K562 (cell line): ENCODE results near the gene KMT5B. TPM values are rescaled to one million over a fixed set of nuclear protein-coding genes. Genes with fewer than 3 reads are reported as not detected.
A peak's percentile ranks its signal among the peaks of the same experiment; 100 is the strongest.

Source experiments
- FOXK2 ChIP-seq, 2 experiments: fragments of 450-650 bp; IDR thresholded peaks in 1 of 2; conservative IDR thresholded peaks in 1 of 2; 2 replicates each; pipeline ENCODE4 v1.6.1; 2016; ENCODE audit warnings: low read depth in 2 of 2, mild to moderate bottlenecking in 1 of 2
- MYNN ChIP-seq, 2 experiments: sonication (generic); formaldehyde crosslinking in 1 of 2; IDR thresholded peaks; 2 replicates each; pipeline versions ENCODE4 v1.5.0 to v1.6.1; 2016 to 2020; ENCODE audit warnings: antibody characterized with exemption in 1 of 2, missing genetic modification reagents in 1 of 2
- SMARCA4 ChIP-seq: fragments of 450-650 bp; IDR thresholded peaks from 2 replicates; pipeline ENCODE4 v1.6.1; 2016
- polyA plus RNA-seq, 8 experiments: library from polyadenylated mRNA; depleted of rRNA in 4 of 8; stranded (reverse) in 5 of 8; unstranded in 3 of 8; fragments of >200 nt; fragmentation: Nextera tagmentation in 2 of 8; fragmentation: Illumina TruSeq in 1 of 8; extraction: Ambion mirVana in 2 of 8; extraction: Trizol in 1 of 8; gene quantifications; 2 replicates each; pipeline versions ENCODE4 v1.2.1 to v1.2.3, GENCODE V29; 2011 to 2014; ENCODE audit warnings: inconsistent platforms in 1 of 8, missing spikeins in 1 of 8
- total RNA-seq, 7 experiments: library from RNA; depleted of rRNA in 6 of 7; stranded (reverse); fragments of >200 nt in 6 of 7; fragmentation: Illumina TruSeq in 2 of 7; extraction: Trizol in 2 of 7; gene quantifications; 2 replicates each; pipeline versions ENCODE4 v1.2.1 to v1.2.3, GENCODE V29; 2011 to 2021; ENCODE audit warnings: low replicate concordance in 1 of 7
- TF ChIP-seq, protein P1 (sequence below), 2 experiments: fragments of 450-650 bp; conservative IDR thresholded peaks; 2 replicates each; pipeline ENCODE4 v1.6.1; 2017; ENCODE audit warnings: mild to moderate bottlenecking in 2 of 2, moderate library complexity in 2 of 2
- TF ChIP-seq, protein P2 (sequence below), 2 experiments: fragments of 250-450 bp in 1 of 2; fragments of 450-650 bp in 1 of 2; sonication (Bioruptor Pico) in 1 of 2; IDR thresholded peaks; 2 replicates each; pipeline versions ENCODE4 v1.6.1 to v1.8.0; 2016 to 2021; ENCODE audit warnings: mild to moderate bottlenecking in 2 of 2, moderate library complexity in 2 of 2, missing compliant biosample characterization in 1 of 2, missing genetic modification characterization in 1 of 2
- TF ChIP-seq, protein P3 (sequence below): sonication (generic); formaldehyde crosslinking; IDR thresholded peaks from 2 replicates; pipeline ENCODE4 v1.8.1; 2023; ENCODE audit warnings: mild to moderate bottlenecking, missing genetic modification reagents
- TF ChIP-seq, protein P4 (sequence below): fragments of 450-650 bp; IDR thresholded peaks from 2 replicates; pipeline ENCODE4 v1.6.1; 2017; ENCODE audit warnings: antibody characterized with exemption, mild to moderate bottlenecking
- TF ChIP-seq, protein P5 (sequence below): fragments of 450-650 bp; IDR thresholded peaks from 2 replicates; pipeline ENCODE4 v1.6.1; 2018; ENCODE audit not compliant: partially characterized antibody

Gene KMT5B
- total and polyA plus RNA-seq, 9 of the 15 experiments (the other 6 are each of a cell fraction or from before 2014, with no cell fraction given), result 7.3 to 27.3 (median 20.9) TPM

DNA sequence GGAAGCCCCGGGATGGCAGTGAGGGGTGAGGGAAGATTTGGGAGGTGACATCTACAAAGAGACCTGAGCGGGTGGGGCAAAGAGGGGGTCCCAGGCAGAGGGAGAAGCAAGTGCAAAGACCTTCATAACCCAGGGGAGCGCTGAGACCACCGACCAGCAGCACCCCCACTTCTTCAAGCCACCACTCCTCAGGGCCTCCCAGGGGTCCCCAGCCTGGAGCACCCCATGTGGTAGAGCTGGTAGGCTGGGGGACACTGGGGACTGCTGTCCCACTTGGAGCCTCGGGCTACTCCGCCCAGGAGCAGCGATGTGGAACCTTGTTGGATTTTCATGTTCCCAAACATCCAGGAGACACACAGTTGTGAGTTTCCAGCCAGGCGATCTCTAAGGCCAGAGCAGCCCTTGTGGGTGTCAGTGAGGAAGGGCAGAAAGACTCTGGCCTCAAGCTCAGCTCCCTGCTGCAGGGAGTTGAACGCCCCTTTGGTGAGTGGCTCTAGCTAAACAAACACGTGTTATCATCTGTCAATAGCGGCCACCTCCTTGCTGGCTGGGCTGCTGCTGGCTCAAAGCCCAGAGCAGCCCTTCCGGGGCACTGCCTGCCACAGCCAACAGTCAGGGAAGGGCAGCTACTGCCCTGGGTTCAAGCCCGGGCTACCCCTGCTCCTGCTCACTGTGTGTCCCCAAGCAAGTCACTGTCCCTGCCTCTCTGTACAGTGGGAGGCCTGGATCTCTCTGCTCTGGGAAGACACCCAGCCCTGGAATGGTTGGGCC lies 66.2 kb downstream of the KMT5B start (continued):
- TF ChIP-seq, protein P1, sequence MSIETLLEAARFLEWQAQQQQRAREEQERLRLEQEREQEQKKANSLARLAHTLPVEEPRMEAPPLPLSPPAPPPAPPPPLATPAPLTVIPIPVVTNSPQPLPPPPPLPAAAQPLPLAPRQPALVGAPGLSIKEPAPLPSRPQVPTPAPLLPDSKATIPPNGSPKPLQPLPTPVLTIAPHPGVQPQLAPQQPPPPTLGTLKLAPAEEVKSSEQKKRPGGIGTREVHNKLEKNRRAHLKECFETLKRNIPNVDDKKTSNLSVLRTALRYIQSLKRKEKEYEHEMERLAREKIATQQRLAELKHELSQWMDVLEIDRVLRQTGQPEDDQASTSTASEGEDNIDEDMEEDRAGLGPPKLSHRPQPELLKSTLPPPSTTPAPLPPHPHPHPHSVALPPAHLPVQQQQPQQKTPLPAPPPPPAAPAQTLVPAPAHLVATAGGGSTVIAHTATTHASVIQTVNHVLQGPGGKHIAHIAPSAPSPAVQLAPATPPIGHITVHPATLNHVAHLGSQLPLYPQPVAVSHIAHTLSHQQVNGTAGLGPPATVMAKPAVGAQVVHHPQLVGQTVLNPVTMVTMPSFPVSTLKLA (conservative IDR thresholded peaks at IDR 0.05), result peak; percentile 84 to 90; a peak in 3 of 4 replicates
- TF ChIP-seq, protein P2, sequence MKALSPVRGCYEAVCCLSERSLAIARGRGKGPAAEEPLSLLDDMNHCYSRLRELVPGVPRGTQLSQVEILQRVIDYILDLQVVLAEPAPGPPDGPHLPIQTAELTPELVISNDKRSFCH (CRISPR knock-in tag; IDR thresholded peaks at IDR 0.05), result no peak
- TF ChIP-seq, protein P2 (tag; IDR thresholded peaks at IDR 0.05), result peak; percentile 23; the same call in 1 of the 2 replicates
- TF ChIP-seq, protein P3, sequence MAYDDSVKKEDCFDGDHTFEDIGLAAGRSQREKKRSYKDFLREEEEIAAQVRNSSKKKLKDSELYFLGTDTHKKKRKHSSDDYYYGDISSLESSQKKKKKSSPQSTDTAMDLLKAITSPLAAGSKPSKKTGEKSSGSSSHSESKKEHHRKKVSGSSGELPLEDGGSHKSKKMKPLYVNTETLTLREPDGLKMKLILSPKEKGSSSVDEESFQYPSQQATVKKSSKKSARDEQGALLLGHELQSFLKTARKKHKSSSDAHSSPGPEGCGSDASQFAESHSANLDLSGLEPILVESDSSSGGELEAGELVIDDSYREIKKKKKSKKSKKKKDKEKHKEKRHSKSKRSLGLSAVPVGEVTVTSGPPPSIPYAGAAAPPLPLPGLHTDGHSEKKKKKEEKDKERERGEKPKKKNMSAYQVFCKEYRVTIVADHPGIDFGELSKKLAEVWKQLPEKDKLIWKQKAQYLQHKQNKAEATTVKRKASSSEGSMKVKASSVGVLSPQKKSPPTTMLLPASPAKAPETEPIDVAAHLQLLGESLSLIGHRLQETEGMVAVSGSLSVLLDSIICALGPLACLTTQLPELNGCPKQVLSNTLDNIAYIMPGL (CRISPR knock-in tag), result no peak
- TF ChIP-seq FOXK2 (conservative IDR thresholded peaks at IDR 0.05 in 1 of 2, IDR thresholded peaks at IDR 0.05 in 1 of 2; ENCODE audit: low read depth in 2 of 2) (peak in 1 of 2 experiments; percentile 58; a peak in 1 of 4 replicates), MYNN (IDR thresholded peaks at IDR 0.05) (0 out of 2 replicates have a peak, but pooled peaks have one; percentile 70), MYNN (CRISPR knock-in tag; IDR thresholded peaks at IDR 0.05) (no peak), SMARCA4 (peak; percentile 30; the same call in 1 of the 2 replicates)
- TF ChIP-seq, protein P4, sequence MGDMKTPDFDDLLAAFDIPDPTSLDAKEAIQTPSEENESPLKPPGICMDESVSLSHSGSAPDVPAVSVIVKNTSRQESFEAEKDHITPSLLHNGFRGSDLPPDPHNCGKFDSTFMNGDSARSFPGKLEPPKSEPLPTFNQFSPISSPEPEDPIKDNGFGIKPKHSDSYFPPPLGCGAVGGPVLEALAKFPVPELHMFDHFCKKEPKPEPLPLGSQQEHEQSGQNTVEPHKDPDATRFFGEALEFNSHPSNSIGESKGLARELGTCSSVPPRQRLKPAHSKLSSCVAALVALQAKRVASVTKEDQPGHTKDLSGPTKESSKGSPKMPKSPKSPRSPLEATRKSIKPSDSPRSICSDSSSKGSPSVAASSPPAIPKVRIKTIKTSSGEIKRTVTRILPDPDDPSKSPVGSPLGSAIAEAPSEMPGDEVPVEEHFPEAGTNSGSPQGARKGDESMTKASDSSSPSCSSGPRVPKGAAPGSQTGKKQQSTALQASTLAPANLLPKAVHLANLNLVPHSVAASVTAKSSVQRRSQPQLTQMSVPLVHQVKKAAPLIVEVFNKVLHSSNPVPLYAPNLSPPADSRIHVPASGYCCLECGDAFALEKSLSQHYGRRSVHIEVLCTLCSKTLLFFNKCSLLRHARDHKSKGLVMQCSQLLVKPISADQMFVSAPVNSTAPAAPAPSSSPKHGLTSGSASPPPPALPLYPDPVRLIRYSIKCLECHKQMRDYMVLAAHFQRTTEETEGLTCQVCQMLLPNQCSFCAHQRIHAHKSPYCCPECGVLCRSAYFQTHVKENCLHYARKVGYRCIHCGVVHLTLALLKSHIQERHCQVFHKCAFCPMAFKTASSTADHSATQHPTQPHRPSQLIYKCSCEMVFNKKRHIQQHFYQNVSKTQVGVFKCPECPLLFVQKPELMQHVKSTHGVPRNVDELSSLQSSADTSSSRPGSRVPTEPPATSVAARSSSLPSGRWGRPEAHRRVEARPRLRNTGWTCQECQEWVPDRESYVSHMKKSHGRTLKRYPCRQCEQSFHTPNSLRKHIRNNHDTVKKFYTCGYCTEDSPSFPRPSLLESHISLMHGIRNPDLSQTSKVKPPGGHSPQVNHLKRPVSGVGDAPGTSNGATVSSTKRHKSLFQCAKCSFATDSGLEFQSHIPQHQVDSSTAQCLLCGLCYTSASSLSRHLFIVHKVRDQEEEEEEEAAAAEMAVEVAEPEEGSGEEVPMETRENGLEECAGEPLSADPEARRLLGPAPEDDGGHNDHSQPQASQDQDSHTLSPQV, result peak; percentile 91
- TF ChIP-seq, protein P5, sequence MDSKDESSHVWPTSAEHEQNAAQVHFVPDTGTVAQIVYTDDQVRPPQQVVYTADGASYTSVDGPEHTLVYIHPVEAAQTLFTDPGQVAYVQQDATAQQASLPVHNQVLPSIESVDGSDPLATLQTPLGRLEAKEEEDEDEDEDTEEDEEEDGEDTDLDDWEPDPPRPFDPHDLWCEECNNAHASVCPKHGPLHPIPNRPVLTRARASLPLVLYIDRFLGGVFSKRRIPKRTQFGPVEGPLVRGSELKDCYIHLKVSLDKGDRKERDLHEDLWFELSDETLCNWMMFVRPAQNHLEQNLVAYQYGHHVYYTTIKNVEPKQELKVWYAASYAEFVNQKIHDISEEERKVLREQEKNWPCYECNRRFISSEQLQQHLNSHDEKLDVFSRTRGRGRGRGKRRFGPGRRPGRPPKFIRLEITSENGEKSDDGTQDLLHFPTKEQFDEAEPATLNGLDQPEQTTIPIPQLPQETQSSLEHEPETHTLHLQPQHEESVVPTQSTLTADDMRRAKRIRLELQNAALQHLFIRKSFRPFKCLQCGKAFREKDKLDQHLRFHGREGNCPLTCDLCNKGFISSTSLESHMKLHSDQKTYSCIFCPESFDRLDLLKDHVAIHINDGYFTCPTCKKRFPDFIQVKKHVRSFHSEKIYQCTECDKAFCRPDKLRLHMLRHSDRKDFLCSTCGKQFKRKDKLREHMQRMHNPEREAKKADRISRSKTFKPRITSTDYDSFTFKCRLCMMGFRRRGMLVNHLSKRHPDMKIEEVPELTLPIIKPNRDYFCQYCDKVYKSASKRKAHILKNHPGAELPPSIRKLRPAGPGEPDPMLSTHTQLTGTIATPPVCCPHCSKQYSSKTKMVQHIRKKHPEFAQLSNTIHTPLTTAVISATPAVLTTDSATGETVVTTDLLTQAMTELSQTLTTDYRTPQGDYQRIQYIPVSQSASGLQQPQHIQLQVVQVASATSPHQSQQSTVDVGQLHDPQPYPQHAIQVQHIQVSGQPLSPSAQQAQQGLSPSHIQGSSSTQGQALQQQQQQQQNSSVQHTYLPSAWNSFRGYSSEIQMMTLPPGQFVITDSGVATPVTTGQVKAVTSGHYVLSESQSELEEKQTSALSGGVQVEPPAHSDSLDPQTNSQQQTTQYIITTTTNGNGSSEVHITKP, result peak; percentile 51
